GM12873 (cell line): ENCODE data around the gene CRTC3.

Experiments
- CTCF ChIP-seq: IDR thresholded peaks from 2 replicates; pipeline ENCODE4 v1.5.1; 2012; ENCODE audit warnings: low read depth, mild to moderate bottlenecking, moderate library complexity, low read length, control low read depth; ENCODE audit not compliant: insufficient read depth; ENCODE audit errors: missing control alignments

Gene CRTC3

GRCh38 chr15:90681480-90681879, 151.8 kb downstream of the CRTC3 start:
- no peak for TF ChIP-seq CTCF

GRCh38 chr15:90683371-90683770, 153.6 kb downstream of the CRTC3 start:
- no peak for TF ChIP-seq CTCF

- TF ChIP-seq CTCF = no peak
Observed at GRCh38 chr15:90683876-90684275, 154.2 kb downstream of the CRTC3 start.

DNA sequence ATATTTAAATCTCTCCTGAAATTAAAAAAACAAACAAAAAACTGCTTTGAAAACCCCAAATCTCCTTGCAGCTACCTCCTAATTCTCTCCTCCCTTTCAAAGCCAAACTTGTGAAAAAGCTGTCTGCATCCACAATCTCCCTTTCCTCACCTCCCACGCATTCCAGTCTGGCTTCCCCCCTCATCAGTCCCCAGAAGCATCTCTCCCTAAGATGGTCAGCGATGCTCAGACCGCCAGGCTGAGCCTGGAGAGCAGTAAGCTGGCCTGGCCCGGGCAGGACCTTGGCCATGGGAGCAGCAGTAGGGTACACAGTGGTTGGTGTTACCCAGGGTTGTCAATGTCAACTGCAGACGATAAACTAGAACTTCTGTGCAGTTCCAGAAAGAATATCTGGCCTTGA, 154.6 kb downstream of the CRTC3 start:
- TF ChIP-seq CTCF = no peak

GRCh38 chr15:90685591-90686434, 156.1 kb downstream of the CRTC3 start:
- no peak for TF ChIP-seq CTCF

DNA sequence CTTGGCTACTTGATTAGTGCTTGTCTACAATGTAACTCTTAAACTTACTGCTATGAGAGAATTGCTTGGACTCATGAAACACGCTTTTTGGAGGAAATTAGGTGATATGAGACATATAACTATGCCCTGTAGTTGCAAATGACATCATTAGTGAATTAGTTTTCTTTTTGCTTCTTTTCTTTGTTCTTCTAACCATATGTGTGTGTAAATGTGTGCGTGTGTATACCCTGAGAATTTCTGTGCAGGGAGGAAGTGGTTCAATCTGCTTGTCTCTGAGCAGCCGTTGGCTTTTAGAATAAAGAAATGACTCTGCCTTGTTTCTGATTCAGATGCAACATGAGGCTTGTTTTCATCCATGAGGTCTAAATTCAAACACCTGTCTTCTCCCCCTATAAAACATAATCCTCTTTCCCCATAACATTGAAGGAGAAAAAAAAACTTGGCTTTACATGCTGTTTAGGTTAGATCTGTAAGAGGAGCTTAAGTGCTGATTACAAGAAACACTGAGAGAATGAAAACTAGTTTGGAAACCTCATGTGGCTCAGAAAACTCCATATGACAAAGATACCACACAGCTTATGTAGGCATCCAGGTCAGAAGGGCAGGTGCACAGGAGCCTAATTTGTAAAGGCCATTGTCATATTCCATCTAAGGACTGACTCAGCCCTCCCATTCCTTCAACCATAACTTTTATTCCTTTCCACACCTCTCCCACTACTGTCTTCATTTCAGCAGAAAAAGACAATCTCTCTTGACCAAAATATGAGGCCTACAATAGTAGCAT, 156.9 kb downstream of the CRTC3 start:
- TF ChIP-seq CTCF = no peak

GRCh38 chr15:90690585-90690984, 160.9 kb downstream of the CRTC3 start:
- TF ChIP-seq CTCF = no peak
